Astrocyte (in vitro differentiated cells and primary cell): ENCODE data around the gene BTBD8. TPM values are rescaled to one million over a fixed set of nuclear protein-coding genes. Genes with fewer than 3 reads are reported as not detected.

Experiments
- DNase-seq: peaks from one replicate; pipeline ENCODE4 v3.0.0-alpha.2; 2010; ENCODE audit warnings: low read depth
- FAIRE-seq: peaks from 2 replicates; lab custom pipeline; 2011; peaks lifted over from hg19 to GRCh38; lab: Jason Lieb, UNC
- H2AFZ ChIP-seq: 2 replicates; pipeline ENCODE4 v1.6.0; 2012; ENCODE audit warnings: low read depth, low read length, inconsistent platforms
- H3K27ac ChIP-seq: 2 replicates; pipeline ENCODE4 v1.5.1; 2011; ENCODE audit warnings: low read depth, low read length, inconsistent platforms
- H3K27me3 ChIP-seq: 2 replicates; pipeline ENCODE4 v1.6.0; 2011; ENCODE audit warnings: low read length, inconsistent platforms; ENCODE audit not compliant: insufficient read depth
- H3K36me3 ChIP-seq: 2 replicates; pipeline ENCODE4 v1.5.1; 2011; ENCODE audit warnings: low read length, inconsistent platforms; ENCODE audit not compliant: insufficient read depth
- H3K4me1 ChIP-seq: 2 replicates; pipeline ENCODE4 v1.5.1; 2011; ENCODE audit warnings: low read length, inconsistent platforms; ENCODE audit not compliant: insufficient read depth
- H3K4me2 ChIP-seq: 2 replicates; pipeline ENCODE4 v1.6.0; 2012; ENCODE audit warnings: low read length, inconsistent platforms
- H3K4me3 ChIP-seq: 2 replicates; pipeline ENCODE4 v1.5.1; 2011; ENCODE audit warnings: low read depth, mild to moderate bottlenecking, low read length, inconsistent platforms; ENCODE audit not compliant: insufficient read depth
- H3K79me2 ChIP-seq: 2 replicates; pipeline ENCODE4 v1.6.0; 2012; ENCODE audit warnings: mild to moderate bottlenecking, low read length, inconsistent platforms; ENCODE audit not compliant: insufficient read depth
- H3K9ac ChIP-seq: 2 replicates; pipeline ENCODE4 v1.6.0; 2012; ENCODE audit warnings: mild to moderate bottlenecking, low read length, inconsistent platforms
- H3K9me3 ChIP-seq: 2 replicates; pipeline ENCODE4 v1.5.1; 2012; ENCODE audit warnings: low read depth, mild to moderate bottlenecking, low read length, inconsistent platforms; ENCODE audit not compliant: insufficient read depth
- H4K20me1 ChIP-seq: 2 replicates; pipeline ENCODE4 v1.6.0; 2012; ENCODE audit warnings: low read length, inconsistent platforms; ENCODE audit not compliant: insufficient read depth
- H3K27ac Mint-ChIP-seq: one replicate; pipeline ENCODE4 v1.8.0; 2021; ENCODE audit warnings: mild to moderate bottlenecking, mixed read lengths; ENCODE audit not compliant: unreplicated experiment
- H3K27me3 Mint-ChIP-seq: one replicate; pipeline ENCODE4 v1.8.0; 2021; ENCODE audit warnings: low read depth, mixed read lengths; ENCODE audit not compliant: unreplicated experiment
- H3K36me3 Mint-ChIP-seq: one replicate; pipeline ENCODE4 v1.8.0; 2021; ENCODE audit warnings: low read depth, mixed read lengths; ENCODE audit not compliant: unreplicated experiment
- H3K4me1 Mint-ChIP-seq: one replicate; pipeline ENCODE4 v1.8.0; 2021; ENCODE audit warnings: low read depth, mixed read lengths; ENCODE audit not compliant: unreplicated experiment
- H3K4me3 Mint-ChIP-seq: one replicate; pipeline ENCODE4 v1.8.0; 2021; ENCODE audit warnings: mild to moderate bottlenecking, moderate library complexity, mixed read lengths; ENCODE audit not compliant: unreplicated experiment
- H3K9me3 Mint-ChIP-seq: one replicate; pipeline ENCODE4 v1.8.0; 2021; ENCODE audit warnings: mild to moderate bottlenecking, mixed read lengths; ENCODE audit not compliant: unreplicated experiment
- CTCF ChIP-seq: IDR thresholded peaks from 2 replicates; pipeline ENCODE4 v1.5.1; 2011; ENCODE audit warnings: low read depth, mild to moderate bottlenecking, inconsistent platforms, low read length, moderate library complexity; ENCODE audit not compliant: insufficient read depth
- EZH2 ChIP-seq: IDR thresholded peaks from 2 replicates; pipeline ENCODE4 v1.6.1; 2012; ENCODE audit warnings: mild to moderate bottlenecking, low read length, inconsistent platforms; ENCODE audit not compliant: insufficient read depth
- total RNA-seq: library from RNA; stranded (reverse); gene quantifications from 2 replicates; pipeline ENCODE4 v1.2.1, GENCODE V29; 2021

Gene BTBD8
- total RNA-seq, 1 donor from 2014 or later, result 1.8 TPM

- FAIRE-seq (no peak), DNase-seq (no peak)
- Mint-ChIP-seq H3K27ac (no peak overlapping the region), H3K36me3 (no peaks in the 10 kb centered on the region), H3K4me3 (no peak overlapping the region), H3K9me3 (no peaks in the 10 kb centered on the region), H3K27me3 (no peaks in the 10 kb centered on the region), H3K4me1 (no peaks in the 10 kb centered on the region)
- H3K27ac ChIP-seq, result no peak overlapping the region
- H3K9ac ChIP-seq, result no peak overlapping the region
- no peaks in the 10 kb centered on the region for H3K79me2 ChIP-seq
- TF ChIP-seq CTCF (no peak), EZH2 (no peak)
- no peaks in the 10 kb centered on the region for H4K20me1 ChIP-seq
- no peak overlapping the region for H3K4me2 ChIP-seq
- H2AFZ ChIP-seq, result no peak overlapping the region
- H3K27me3 ChIP-seq, result no peaks in the 10 kb centered on the region
- no peaks in the 10 kb centered on the region for H3K4me1 ChIP-seq
- no peak overlapping the region for H3K4me3 ChIP-seq
- H3K36me3 ChIP-seq, result no peaks in the 10 kb centered on the region
- H3K9me3 ChIP-seq, result no peaks in the 10 kb centered on the region
Measured at GRCh38 chr1:92045766-92046495, 34.2 kb upstream of the BTBD8 start.

- Histone ChIP-seq H2AFZ (no peak overlapping the region), H3K79me2 (no peaks in the 10 kb centered on the region), H3K9ac (no peak overlapping the region), H3K27me3 (no peaks in the 10 kb centered on the region), H3K4me1 (no peaks in the 10 kb centered on the region), H3K4me2 (no peak overlapping the region), H3K4me3 (no peak overlapping the region), H3K27ac (no peak overlapping the region), H3K36me3 (no peaks in the 10 kb centered on the region), H3K9me3 (no peaks in the 10 kb centered on the region), H4K20me1 (no peaks in the 10 kb centered on the region)
- no peak for FAIRE-seq
- no peaks in the 10 kb centered on the region for H3K36me3 Mint-ChIP-seq
- H3K9me3 Mint-ChIP-seq, result no peaks in the 10 kb centered on the region
- no peak overlapping the region for H3K27ac Mint-ChIP-seq
- no peaks in the 10 kb centered on the region for H3K4me1 Mint-ChIP-seq
- H3K4me3 Mint-ChIP-seq, result no peak overlapping the region
- no peak for DNase-seq
- no peaks in the 10 kb centered on the region for H3K27me3 Mint-ChIP-seq
- no peak for TF ChIP-seq EZH2
- TF ChIP-seq CTCF, result no peak
Measured at GRCh38 chr1:92051948-92052347, 28.2 kb upstream of the BTBD8 start.

- no peaks in the 10 kb centered on the region for H3K36me3 Mint-ChIP-seq
Measured at GRCh38 chr1:92065042-92065441, 15.1 kb upstream of the BTBD8 start.

More at GRCh38 chr1:92065042-92065441, 15.1 kb upstream of the BTBD8 start:
- FAIRE-seq (no peak), DNase-seq (no peak)
- H3K9me3 ChIP-seq, result no peaks in the 10 kb centered on the region
- H3K36me3 ChIP-seq, result no peaks in the 10 kb centered on the region
- no peaks in the 10 kb centered on the region for H3K9me3 Mint-ChIP-seq
- no peaks in the 10 kb centered on the region for H4K20me1 ChIP-seq
- TF ChIP-seq CTCF (no peak), EZH2 (no peak)
- no peak overlapping the region for H2AFZ ChIP-seq
- no peaks in the 10 kb centered on the region for H3K27me3 ChIP-seq
- no peak overlapping the region for H3K4me3 Mint-ChIP-seq
- no peak overlapping the region for H3K27ac ChIP-seq
- H3K9ac ChIP-seq, result no peak overlapping the region
- H3K4me1 ChIP-seq, result no peaks in the 10 kb centered on the region
- H3K27me3 Mint-ChIP-seq, result no peaks in the 10 kb centered on the region
- no peak overlapping the region for H3K27ac Mint-ChIP-seq
- no peaks in the 10 kb centered on the region for H3K79me2 ChIP-seq
- no peak overlapping the region for H3K4me3 ChIP-seq
- H3K4me1 Mint-ChIP-seq, result no peaks in the 10 kb centered on the region
- no peak overlapping the region for H3K4me2 ChIP-seq
